ENCODE measurements around the gene KCNH1.

DNA sequence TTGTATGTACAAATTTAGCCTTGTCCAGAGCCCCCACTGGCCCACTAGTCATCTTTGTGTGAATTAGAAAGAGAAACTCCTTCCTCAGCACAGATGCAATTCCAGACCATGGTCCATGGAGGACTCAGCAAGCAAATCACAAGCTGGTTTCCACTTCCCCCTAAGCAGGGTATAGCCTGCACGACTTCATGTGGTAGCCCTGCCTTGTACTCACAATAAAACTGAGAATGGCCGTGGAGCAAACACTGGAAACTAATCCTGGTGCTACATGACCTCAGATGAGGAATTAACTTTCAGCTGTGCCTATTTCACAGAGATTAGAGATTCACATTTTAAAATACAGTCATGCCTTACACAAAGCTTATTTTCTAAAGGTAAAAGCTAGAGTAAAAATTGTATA lies 32.5 kb downstream of the KCNH1 start:
- TF ChIP-seq YY1 (IDR thresholded peaks at IDR 0.05; ENCODE audit: low read depth) (no peak), POLR2AphosphoS5 (IDR thresholded peaks at IDR 0.05; ENCODE audit: low read depth, low read length) (no peak)
- TF ChIP-seq, protein P1, sequence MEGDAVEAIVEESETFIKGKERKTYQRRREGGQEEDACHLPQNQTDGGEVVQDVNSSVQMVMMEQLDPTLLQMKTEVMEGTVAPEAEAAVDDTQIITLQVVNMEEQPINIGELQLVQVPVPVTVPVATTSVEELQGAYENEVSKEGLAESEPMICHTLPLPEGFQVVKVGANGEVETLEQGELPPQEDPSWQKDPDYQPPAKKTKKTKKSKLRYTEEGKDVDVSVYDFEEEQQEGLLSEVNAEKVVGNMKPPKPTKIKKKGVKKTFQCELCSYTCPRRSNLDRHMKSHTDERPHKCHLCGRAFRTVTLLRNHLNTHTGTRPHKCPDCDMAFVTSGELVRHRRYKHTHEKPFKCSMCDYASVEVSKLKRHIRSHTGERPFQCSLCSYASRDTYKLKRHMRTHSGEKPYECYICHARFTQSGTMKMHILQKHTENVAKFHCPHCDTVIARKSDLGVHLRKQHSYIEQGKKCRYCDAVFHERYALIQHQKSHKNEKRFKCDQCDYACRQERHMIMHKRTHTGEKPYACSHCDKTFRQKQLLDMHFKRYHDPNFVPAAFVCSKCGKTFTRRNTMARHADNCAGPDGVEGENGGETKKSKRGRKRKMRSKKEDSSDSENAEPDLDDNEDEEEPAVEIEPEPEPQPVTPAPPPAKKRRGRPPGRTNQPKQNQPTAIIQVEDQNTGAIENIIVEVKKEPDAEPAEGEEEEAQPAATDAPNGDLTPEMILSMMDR (IDR thresholded peaks at IDR 0.05) = no peak
